Common myeloid progenitor, CD34-positive (primary cell): ENCODE measurements around the gene ZNF888.

ENCODE experiments used
- CTCF ChIA-PET: fragments of 350-600 bp; sonication (Branson Sonifier 250); formaldehyde crosslinking; loops from one replicate; lab custom pipeline; 2021; ENCODE audit warnings: antibody characterized with exemption; lab: Charles Lee
- POLR2A ChIA-PET: fragments of 350-600 bp; sonication (Branson Sonifier 250); formaldehyde crosslinking; loops from one replicate; lab custom pipeline; 2021; ENCODE audit warnings: antibody characterized with exemption; lab: Charles Lee
- DNase-seq, 3 donors: peaks; one replicate each; pipeline versions ENCODE4 v3.0.0 to v3.0.0-alpha.2; 2013
- H3K27ac ChIP-seq, 2 experiments: 1 replicate in 1 of 2; 2 replicates in 1 of 2; pipeline ENCODE4 v1.7.0; 2013; ENCODE audit warnings: inconsistent platforms in 2 of 2, low read length in 2 of 2, mild to moderate bottlenecking in 2 of 2, low read depth in 1 of 2, moderate library complexity in 1 of 2; ENCODE audit not compliant: severe bottlenecking in 2 of 2, insufficient read depth in 1 of 2, poor library complexity in 1 of 2
- H3K27me3 ChIP-seq, 5 experiments: replicated peaks in 2 of 5; 1 replicate in 3 of 5; 2 replicates in 2 of 5; pipeline versions ENCODE4 v1.6.1 to v1.7.0; 2013; ENCODE audit warnings: low read length in 4 of 5, mild to moderate bottlenecking in 2 of 5, moderate library complexity in 2 of 5, inconsistent platforms in 1 of 5; ENCODE audit not compliant: insufficient read depth in 5 of 5, control insufficient read depth in 4 of 5
- H3K36me3 ChIP-seq, 4 experiments: 1 replicate in 2 of 4; 2 replicates in 2 of 4; pipeline versions ENCODE4 v1.6.1 to v1.7.0; 2013; ENCODE audit warnings: low read length in 3 of 4, control low read depth in 1 of 4, mild to moderate bottlenecking in 1 of 4; ENCODE audit not compliant: control insufficient read depth in 4 of 4, insufficient read depth in 4 of 4
- H3K4me1 ChIP-seq, 4 experiments: 1 replicate in 3 of 4; 2 replicates in 1 of 4; pipeline versions ENCODE4 v1.6.1 to v1.7.1; 2013; ENCODE audit warnings: low read length in 3 of 4, mild to moderate bottlenecking in 3 of 4, control low read depth in 1 of 4, inconsistent platforms in 1 of 4, moderate library complexity in 1 of 4; ENCODE audit not compliant: control insufficient read depth in 4 of 4, insufficient read depth in 4 of 4; ENCODE audit errors: control extremely low read depth in 1 of 4
- H3K4me3 ChIP-seq, 7 experiments: 1 replicate in 4 of 7; 2 replicates in 3 of 7; pipeline versions ENCODE4 v1.5.1 to v1.7.0; 2013; ENCODE audit warnings: mild to moderate bottlenecking in 7 of 7, low read length in 6 of 7, moderate library complexity in 6 of 7, inconsistent platforms in 2 of 7, low read depth in 2 of 7, control low read depth in 1 of 7; ENCODE audit not compliant: insufficient read depth in 4 of 7, control insufficient read depth in 1 of 7; ENCODE audit errors: extremely low read depth in 1 of 7
- H3K9me3 ChIP-seq, 5 experiments: 1 replicate in 4 of 5; 2 replicates in 1 of 5; pipeline versions ENCODE4 v1.6.1 to v1.7.1; 2013; ENCODE audit warnings: low read length in 4 of 5, mild to moderate bottlenecking in 2 of 5, inconsistent platforms in 1 of 5, low read depth in 1 of 5, moderate library complexity in 1 of 5; ENCODE audit not compliant: control insufficient read depth in 4 of 5, insufficient read depth in 2 of 5; ENCODE audit errors: control extremely low read depth in 1 of 5
- WGBS: methylation state at CpG from one replicate; pipeline ENCODE4 v1.1.5; 2013; ENCODE audit not compliant: insufficient coverage; 5-methylcytosine and 5-hydroxymethylcytosine counted together

Gene ZNF888

DNA sequence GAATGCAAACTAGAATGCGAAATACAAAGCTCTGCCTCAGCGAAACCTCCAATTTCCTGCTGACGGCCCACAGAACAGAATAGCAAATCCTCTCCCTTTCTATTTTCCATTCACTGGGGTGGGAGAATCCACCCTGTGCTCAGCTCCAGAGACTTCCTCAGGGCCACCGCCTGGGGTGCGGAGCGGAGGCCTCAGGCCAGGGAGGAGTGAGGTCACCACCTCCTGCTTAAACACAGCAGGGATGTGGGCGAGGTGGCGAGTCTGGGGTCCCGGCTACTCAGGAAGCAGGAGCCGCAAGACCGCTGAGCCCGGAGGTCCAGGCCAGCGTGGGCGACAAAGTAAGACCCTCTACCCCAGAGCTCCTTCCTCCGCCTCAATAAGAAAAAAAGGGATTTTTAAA lies 25.1 kb downstream of the ZNF888 start:
- Histone ChIP-seq H3K4me3 (peak overlapping the region in 5 of 7 experiments; percentile 83 to 99 (median 91)), H3K36me3 (peaks cover 0 to 18% (median 6%) of the 10 kb centered on the region in 4 experiments), H3K4me1 (peaks cover 0 to 16% (median 12%) of the 10 kb centered on the region in 4 experiments), H3K27ac (peak overlapping the region in 1 of 2 experiments; percentile 93), H3K9me3 (peaks cover 0 to 6% (median 0%) of the 10 kb centered on the region in 5 experiments), H3K27me3 (no peaks in the 10 kb centered on the region)
- WGBS = 94% methylated on average over 14 of the region's 15 CpGs
- DNase-seq = no peak
- ChIA-PET CTCF (no interaction called here), POLR2A (no interaction called here)

DNA sequence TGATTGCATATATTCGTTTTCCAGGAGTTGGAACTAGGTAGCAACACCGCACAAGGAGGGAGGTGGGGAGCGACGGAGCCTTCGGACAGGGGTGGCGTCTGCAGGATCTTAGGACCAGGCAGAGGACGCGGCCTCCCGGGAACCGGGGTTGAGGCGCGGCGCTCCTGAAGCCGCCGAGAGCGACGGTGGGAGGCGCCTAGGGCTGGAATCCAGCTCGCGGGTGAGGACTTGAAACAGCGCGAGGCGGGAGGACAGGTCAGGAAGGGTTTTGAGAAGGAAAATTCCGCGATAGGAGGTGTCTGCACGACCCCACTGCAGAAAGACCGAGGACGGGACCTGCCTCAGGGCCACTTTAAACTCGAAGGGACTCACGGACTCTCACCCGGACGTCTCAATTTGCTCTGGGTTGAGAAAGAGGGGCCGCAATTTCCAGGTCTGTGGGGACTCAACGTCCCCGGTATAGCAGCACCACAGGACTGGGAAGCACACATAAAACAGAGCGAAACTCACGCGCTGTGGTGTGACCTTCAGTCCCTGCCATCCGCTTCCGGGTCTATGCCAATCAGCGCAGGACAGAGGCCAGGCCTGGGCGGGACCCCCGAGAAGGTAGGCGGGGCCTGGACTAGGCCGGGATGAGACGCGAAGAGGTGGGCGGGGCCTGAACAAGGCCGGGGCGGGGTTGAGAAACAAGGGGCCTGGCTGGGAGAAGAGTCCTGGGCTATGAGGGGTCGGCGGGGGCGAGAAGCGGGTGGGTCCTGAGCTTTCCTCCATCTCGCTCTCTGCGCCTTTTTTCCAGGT lies 25.9 kb downstream of the ZNF888 start, which contains the start of gene ZNF320:
Gene ZNF320, minus strand, starts transcription at position 498 of the 798 bp plus-strand sequence. CDS start 7,380 bp downstream, outside the sequence.
- H3K27ac ChIP-seq = peak within 1 kb of the TSS; percentile 86 to 93

DNA sequence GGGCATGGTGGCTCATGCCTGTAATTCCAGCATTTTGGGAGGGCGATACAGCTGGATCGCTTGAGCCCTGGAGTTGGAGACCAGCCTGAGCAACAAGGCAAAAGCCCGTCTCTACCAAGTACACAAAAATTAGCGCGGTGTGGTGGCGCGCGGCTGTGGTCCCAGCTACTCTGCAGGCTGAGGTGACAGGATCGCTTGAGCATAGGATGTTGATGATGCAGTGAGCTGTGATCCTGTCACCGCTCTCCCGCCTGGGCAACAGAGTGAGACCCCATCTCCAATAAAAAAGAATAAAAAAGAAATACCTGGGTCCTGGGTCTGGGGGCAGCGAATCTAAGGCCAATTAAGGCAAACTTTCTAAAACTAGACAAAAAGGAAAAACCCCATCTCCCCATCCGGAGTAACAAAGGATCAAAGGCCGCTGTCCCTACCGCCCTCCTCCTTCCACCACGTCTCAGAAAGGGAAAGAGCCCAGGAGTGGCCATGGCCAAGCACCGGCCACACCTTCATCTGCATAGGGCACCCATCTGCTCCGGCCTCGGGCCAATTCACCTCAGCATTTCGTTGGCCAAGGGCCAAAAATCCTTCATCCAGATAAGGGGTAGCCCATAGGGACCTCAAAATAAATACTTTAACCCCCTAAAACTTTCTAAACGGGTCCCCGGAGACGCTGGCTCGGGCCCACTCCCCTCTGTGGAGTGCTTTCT lies 26.6 kb downstream of the ZNF888 start:
- Histone ChIP-seq H3K9me3 (peaks cover 0 to 6% (median 0%) of the 10 kb centered on the region in 5 experiments), H3K4me3 (peak overlapping the region; percentile 57 to 99 (median 89)), H3K4me1 (peaks cover 0 to 16% (median 12%) of the 10 kb centered on the region in 4 experiments), H3K27ac (peak overlapping the region; percentile 86 to 93), H3K36me3 (peaks cover 0 to 21% (median 8%) of the 10 kb centered on the region in 4 experiments), H3K27me3 (no peaks in the 10 kb centered on the region)
- DNase-seq = peak; percentile 5 to 44 (median 23)
- ChIA-PET POLR2A (no interaction called here), CTCF (no interaction called here)
- WGBS = 50% methylated on average over 15 of the region's 24 CpGs

More for the DNA sequence above, 25.9 kb downstream of the ZNF888 start, which contains the start of gene ZNF320:
- WGBS = 2% methylated on average over 52 of the region's 56 CpGs
- Histone ChIP-seq H3K4me3 (peak within 1 kb of the TSS; percentile 57 to 99 (median 89)), H3K9me3 (peaks cover 0 to 6% (median 0%) of the 10 kb centered on the region in 5 experiments), H3K27me3 (no peaks in the 10 kb centered on the region), H3K36me3 (peaks cover 0 to 20% (median 7%) of the 10 kb centered on the region in 4 experiments), H3K4me1 (peaks cover 0 to 16% (median 12%) of the 10 kb centered on the region in 4 experiments)
- POLR2A ChIA-PET = no interaction called here
- DNase-seq = peak; percentile 94 to 97 (median 96)
- CTCF ChIA-PET = no interaction called here

DNA sequence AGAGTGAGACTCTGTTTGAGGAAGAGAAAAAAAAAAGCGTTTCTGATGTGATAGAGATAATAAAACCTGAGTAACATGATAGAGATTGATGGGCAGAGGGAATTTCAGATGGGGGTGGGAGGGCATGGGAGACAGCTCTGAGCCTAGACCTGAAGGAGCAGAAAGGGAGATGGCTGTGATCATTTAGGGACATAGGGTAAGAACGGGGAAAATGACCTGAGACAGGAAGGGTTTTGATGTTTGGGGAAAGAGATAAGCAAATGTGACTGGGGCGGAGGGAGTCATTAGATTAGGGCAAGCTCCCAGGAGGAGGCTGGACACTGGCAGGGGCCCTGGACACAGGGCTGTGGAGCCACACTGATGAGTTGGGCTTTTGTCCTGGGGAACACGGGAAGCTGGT lies 31.9 kb downstream of the ZNF888 start:
- peaks cover 0 to 4% (median 2%) of the 10 kb centered on the region in 4 experiments for H3K4me1 ChIP-seq
- no peak overlapping the region for H3K4me3 ChIP-seq
- H3K27me3 ChIP-seq = no peaks in the 10 kb centered on the region
- H3K36me3 ChIP-seq = peaks cover 22 to 61% (median 39%) of the 10 kb centered on the region in 4 experiments
- ChIA-PET CTCF (no interaction called here), POLR2A (no interaction called here)
- no peak overlapping the region for H3K27ac ChIP-seq
- DNase-seq = no peak
- WGBS = 35% methylated on average over 3 of the region's 4 CpGs
- H3K9me3 ChIP-seq = peaks cover 0 to 17% (median 5%) of the 10 kb centered on the region in 5 experiments

DNA sequence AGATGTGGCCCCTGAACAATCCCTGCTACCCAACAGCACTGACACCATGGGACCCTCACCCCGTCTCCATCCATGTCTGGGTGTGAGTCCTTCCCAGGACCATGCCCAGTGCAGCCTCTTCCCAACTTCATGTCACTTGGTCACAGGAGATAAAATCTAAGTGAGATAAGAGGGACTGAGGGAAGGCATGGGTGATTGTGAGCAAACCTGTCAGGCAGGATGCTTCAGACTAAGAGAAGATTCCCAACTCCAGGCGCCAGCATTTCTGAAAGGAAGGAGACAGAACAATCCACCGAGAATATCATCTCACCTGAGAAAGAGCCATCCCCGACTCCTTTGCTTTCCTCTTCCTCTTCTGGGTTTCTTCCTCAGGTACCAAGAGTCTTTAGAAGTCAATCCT lies 33.3 kb downstream of the ZNF888 start:
- H3K36me3 ChIP-seq = peaks cover 26 to 73% (median 46%) of the 10 kb centered on the region in 4 experiments
- WGBS = 100% methylated on average over 2 of the region's 4 CpGs
- no peaks in the 10 kb centered on the region for H3K4me1 ChIP-seq
- no peak for DNase-seq
- no peak overlapping the region for H3K4me3 ChIP-seq
- peaks cover 0 to 24% (median 12%) of the 10 kb centered on the region in 5 experiments for H3K9me3 ChIP-seq
- no peak overlapping the region for H3K27ac ChIP-seq
- CTCF ChIA-PET = no interaction called here
- no peaks in the 10 kb centered on the region for H3K27me3 ChIP-seq
- POLR2A ChIA-PET = no interaction called here

DNA sequence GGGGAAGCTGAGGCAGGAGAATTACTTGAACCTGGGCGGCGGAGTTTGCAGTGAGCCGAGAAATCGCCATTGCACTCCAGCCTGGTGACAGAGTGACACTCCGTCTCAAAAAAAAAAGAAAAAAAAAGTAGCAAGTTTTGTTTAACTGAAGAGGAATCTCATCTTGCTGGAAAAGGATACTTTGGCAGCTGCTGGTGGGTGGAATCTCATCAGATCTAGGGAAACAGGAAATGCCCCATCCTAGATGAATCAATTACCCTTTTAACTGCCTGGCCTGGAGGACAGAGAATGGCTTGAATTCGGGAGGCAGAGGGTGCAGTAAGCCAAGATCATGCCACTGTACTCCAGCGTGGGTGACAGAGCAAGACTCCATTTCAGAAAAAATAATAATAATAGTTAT lies 34.2 kb downstream of the ZNF888 start:
- Histone ChIP-seq H3K36me3 (peaks cover 31 to 79% (median 51%) of the 10 kb centered on the region in 4 experiments), H3K4me3 (no peak overlapping the region), H3K4me1 (no peaks in the 10 kb centered on the region), H3K9me3 (peaks cover 0 to 28% (median 15%) of the 10 kb centered on the region in 5 experiments), H3K27ac (no peak overlapping the region), H3K27me3 (no peaks in the 10 kb centered on the region)
- ChIA-PET CTCF (no interaction called here), POLR2A (no interaction called here)
- DNase-seq = no peak
- WGBS = 85% methylated on average over 4 of the region's 7 CpGs
